PC-3 (cell line): ENCODE measurements around the gene COL4A6.
"Not testable (repeated sequence)": the region's sequence is repeated elsewhere in the genome, so short reads cannot be mapped to it uniquely, and the experiment has no call there.

Experiments
- CTCF ChIP-seq: fragments of 300-600 bp; sonication (generic); conservative IDR thresholded peaks from 2 replicates; pipeline ENCODE4 v1.5.1; 2017; ENCODE audit warnings: antibody characterized with exemption, low read depth, mild to moderate bottlenecking, low read length
- EZH2 ChIP-seq: fragments of 300-600 bp; sonication (generic); IDR thresholded peaks from one replicate; pipeline ENCODE4 v1.6.1; 2017; ENCODE audit warnings: antibody characterized with exemption, mild to moderate bottlenecking, low read length; ENCODE audit not compliant: unreplicated experiment
- EZH2phosphoT487 ChIP-seq: fragments of 300-600 bp; sonication (generic); IDR thresholded peaks from 2 replicates; pipeline ENCODE4 v1.6.1; 2018; ENCODE audit warnings: mild to moderate bottlenecking, antibody characterized with exemption, low read length, borderline replicate concordance

- TF ChIP-seq CTCF, EZH2, EZH2phosphoT487: not testable (repeated sequence)
Measured at GRCh38 chrX:108481528-108481927, 43.3 kb upstream of the COL4A6 start.
